ENCODE measurements around the gene REM1.
"Not testable (repeated sequence)": the region's sequence is repeated elsewhere in the genome, so short reads cannot be mapped to it uniquely, and the experiment has no call there.

REM1 gene

DNA sequence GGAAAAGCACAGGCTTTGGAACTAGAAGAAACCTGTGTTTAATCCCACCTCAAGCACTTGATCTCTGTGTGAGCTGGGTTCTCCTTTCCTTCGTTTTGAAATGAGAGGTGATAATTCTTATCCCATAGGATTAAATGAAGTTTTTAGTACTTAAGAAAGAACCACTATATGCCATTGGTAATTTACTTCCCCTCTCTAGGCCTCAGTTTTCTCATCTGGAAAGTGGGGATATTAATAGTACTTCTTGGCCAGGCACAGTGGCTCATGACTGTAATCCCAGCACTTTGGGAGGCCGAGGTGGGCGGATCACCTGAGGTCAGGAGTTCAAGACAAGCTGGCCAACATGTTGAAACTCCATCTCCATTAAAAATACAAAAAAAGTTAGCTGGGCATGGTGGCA, 14.1 kb downstream of the REM1 start:
- H3K9me3 ChIP-seq (ENCODE audit: control insufficient read depth in 1 of 2, low read length in 2 of 2), result no peaks in the 10 kb centered on the region
- no peak overlapping the region for H3K27ac ChIP-seq (ENCODE audit: low read length)
- H3K4me1 ChIP-seq (ENCODE audit: control insufficient read depth in 1 of 2, insufficient read depth in 2 of 2, low read length in 2 of 2), result peaks cover 4 to 12% of the 10 kb centered on the region in 2 donors

DNA sequence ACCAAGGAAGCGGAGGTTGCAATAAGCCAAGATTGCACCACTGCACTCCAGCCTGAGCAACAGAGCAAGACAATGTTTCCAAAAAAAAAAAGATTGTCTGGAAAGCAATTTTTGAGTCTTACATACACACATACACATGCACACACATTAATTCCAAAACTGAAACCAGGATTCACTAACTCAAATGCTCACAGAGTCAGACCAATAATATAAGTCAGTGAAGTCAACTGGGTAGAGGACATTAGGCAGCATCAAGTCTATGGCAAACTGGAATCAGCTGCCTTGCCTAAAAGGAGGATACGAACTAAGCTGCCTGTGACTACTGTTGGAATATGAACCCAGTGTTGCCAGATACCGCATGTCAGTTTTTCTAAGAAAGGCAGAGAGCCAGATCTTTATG, 15.7 kb downstream of the REM1 start:
- Histone ChIP-seq H3K4me3 (ENCODE audit: low read depth in 1 of 2, low read length in 2 of 2) (no peak overlapping the region), H3K9me3 (ENCODE audit: control insufficient read depth in 1 of 2, low read length in 2 of 2) (no peaks in the 10 kb centered on the region), H3K27ac (ENCODE audit: low read length) (no peak overlapping the region), H3K27me3 (ENCODE audit: low read depth, low read length) (no peaks in the 10 kb centered on the region), H3K4me1 (ENCODE audit: control insufficient read depth in 1 of 2, insufficient read depth in 2 of 2, low read length in 2 of 2) (peaks cover 4 to 8% of the 10 kb centered on the region in 2 donors), H3K36me3 (ENCODE audit: control insufficient read depth in 1 of 2, insufficient read depth in 2 of 2, low read length in 2 of 2) (no peaks in the 10 kb centered on the region)

More for the DNA sequence above, 14.1 kb downstream of the REM1 start:
- Histone ChIP-seq H3K27me3 (ENCODE audit: low read depth, low read length) (no peaks in the 10 kb centered on the region), H3K36me3 (ENCODE audit: control insufficient read depth in 1 of 2, insufficient read depth in 2 of 2, low read length in 2 of 2) (no peaks in the 10 kb centered on the region), H3K4me3 (ENCODE audit: low read depth in 1 of 2, low read length in 2 of 2) (no peak overlapping the region)

DNA sequence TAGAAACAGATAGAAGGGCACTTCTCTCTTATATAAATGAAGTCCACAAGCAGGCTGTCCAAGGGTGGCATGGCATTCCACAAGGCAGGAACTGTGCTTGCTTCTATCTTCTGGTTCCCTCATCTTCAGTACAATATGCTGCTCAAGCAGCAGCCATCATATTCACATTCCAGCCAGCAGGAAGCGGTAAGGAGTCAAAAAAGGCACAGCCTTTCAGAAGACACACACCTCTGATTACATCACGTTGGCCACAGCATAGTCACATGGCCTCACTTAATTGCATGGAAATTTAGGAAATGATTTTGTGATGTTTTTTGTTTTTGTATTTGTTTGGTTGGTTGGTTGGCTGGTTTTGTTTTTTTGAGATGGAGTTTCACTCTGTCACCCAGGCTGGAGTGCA, 19.0 kb downstream of the REM1 start:
- no peaks in the 10 kb centered on the region for H3K36me3 ChIP-seq (ENCODE audit: control insufficient read depth in 1 of 2, insufficient read depth in 2 of 2, low read length in 2 of 2)
- H3K4me3 ChIP-seq (ENCODE audit: low read depth in 1 of 2, low read length in 2 of 2), result no peak overlapping the region
- H3K27ac ChIP-seq (ENCODE audit: low read length), result no peak overlapping the region
- H3K27me3 ChIP-seq (ENCODE audit: low read depth, low read length), result no peaks in the 10 kb centered on the region
- H3K4me1 ChIP-seq (ENCODE audit: control insufficient read depth in 1 of 2, insufficient read depth in 2 of 2, low read length in 2 of 2), result peaks cover 0 to 17% of the 10 kb centered on the region in 2 donors
- H3K9me3 ChIP-seq (ENCODE audit: control insufficient read depth in 1 of 2, low read length in 2 of 2), result no peaks in the 10 kb centered on the region

DNA sequence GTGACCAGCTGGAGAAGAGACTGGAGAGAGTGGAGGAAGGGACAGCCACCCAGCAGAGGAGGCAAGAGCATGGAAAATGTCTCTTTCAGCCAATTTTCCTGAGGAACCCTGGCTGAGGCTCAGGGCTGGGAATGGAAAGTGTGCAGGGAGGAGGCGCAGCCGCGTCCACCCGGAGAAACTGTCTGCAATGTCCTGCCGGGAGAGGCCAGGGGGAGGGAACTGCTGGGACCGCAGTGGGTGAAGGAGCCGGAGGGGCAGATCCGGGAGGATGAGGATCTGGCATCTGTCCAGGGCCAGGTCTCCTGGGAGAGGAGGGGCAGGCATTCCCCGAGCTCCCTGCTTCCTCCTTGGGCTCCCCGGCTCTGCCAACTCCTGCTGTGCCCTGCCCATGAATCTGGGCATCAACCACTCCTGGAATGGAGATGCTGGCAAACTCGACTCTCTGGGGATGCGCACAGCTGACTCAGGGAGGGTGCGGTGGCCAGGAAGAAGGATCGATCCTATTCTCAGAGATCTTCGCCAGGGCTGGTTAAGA, 21.7 kb downstream of the REM1 start:
- peak overlapping the region; percentile 28 for H3K27ac ChIP-seq (ENCODE audit: low read length)
- no peaks in the 10 kb centered on the region for H3K27me3 ChIP-seq (ENCODE audit: low read depth, low read length)
- H3K9me3 ChIP-seq (ENCODE audit: control insufficient read depth in 1 of 2, low read length in 2 of 2), result no peaks in the 10 kb centered on the region
- H3K4me1 ChIP-seq (ENCODE audit: control insufficient read depth in 1 of 2, insufficient read depth in 2 of 2, low read length in 2 of 2), result peaks cover 0 to 17% of the 10 kb centered on the region in 2 donors
- H3K36me3 ChIP-seq (ENCODE audit: control insufficient read depth in 1 of 2, insufficient read depth in 2 of 2, low read length in 2 of 2), result no peaks in the 10 kb centered on the region
- peak overlapping the region in 1 of 2 donors; percentile 10 for H3K4me3 ChIP-seq (ENCODE audit: low read depth in 1 of 2, low read length in 2 of 2)

DNA sequence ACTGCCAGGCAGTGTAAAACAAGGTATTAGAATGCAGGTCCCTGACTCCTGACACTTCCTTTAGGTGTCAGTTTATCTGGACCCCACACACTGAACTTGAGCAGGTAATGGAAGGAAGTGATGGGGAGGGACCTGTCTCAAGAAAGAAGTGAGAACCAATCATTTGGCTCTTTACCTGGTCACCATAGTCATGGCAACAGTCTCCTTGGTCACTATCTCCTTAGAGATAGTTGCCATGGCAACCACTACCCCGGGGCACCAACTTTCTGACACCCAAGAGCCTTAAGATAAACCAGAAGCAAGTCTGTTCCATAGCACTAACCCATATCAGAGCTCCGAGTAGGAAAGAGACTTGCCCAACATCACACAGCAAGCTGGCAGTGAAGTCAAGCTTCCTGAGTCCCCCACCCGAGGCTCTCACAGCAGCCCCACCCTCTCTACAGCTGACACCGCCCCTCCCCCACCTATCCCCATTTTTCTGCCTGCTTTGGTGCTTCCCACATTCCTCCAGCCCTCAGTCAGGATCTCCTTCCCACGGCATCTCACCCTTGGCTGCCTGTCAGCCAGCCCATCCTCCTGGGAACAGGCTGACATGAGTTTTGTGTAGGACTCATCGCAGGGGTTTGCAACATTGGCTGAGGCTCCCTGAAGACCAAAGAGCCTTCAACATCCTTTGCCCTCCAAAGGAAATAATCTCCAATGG, 22.9 kb downstream of the REM1 start:
- Histone ChIP-seq H3K4me3 (ENCODE audit: low read depth in 1 of 2, low read length in 2 of 2) (no peak overlapping the region), H3K27ac (ENCODE audit: low read length) (no peak overlapping the region), H3K4me1 (ENCODE audit: control insufficient read depth in 1 of 2, insufficient read depth in 2 of 2, low read length in 2 of 2) (peaks cover 0 to 17% of the 10 kb centered on the region in 2 donors), H3K27me3 (ENCODE audit: low read depth, low read length) (no peaks in the 10 kb centered on the region), H3K9me3 (ENCODE audit: control insufficient read depth in 1 of 2, low read length in 2 of 2) (no peaks in the 10 kb centered on the region), H3K36me3 (ENCODE audit: control insufficient read depth in 1 of 2, insufficient read depth in 2 of 2, low read length in 2 of 2) (no peaks in the 10 kb centered on the region)

DNA sequence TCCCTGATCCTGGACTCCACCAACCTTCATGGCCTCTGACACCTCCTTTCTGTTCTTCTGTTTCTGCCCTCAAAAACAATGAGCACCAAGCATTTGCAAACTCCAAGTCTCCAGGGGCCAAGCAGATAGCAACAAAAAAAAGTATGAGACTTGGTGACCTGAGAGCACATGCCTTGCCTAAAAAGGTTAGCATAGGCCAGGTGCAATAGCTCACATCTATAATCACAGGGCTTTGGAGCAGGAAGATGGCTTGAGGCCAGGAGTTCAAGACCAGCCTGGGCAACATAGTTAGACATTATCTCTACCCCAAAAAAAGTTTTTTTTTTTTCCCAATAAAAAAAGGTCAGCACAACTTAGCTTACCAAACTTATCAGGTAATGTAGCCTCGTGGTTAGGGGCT, 25.4 kb downstream of the REM1 start:
- no peaks in the 10 kb centered on the region for H3K27me3 ChIP-seq (ENCODE audit: low read depth, low read length)
- no peak overlapping the region for H3K27ac ChIP-seq (ENCODE audit: low read length)
- no peak overlapping the region for H3K4me3 ChIP-seq (ENCODE audit: low read depth in 1 of 2, low read length in 2 of 2)
- peaks cover 0 to 17% of the 10 kb centered on the region in 2 donors for H3K4me1 ChIP-seq (ENCODE audit: control insufficient read depth in 1 of 2, insufficient read depth in 2 of 2, low read length in 2 of 2)
- no peaks in the 10 kb centered on the region for H3K9me3 ChIP-seq (ENCODE audit: control insufficient read depth in 1 of 2, low read length in 2 of 2)
- H3K36me3 ChIP-seq (ENCODE audit: control insufficient read depth in 1 of 2, insufficient read depth in 2 of 2, low read length in 2 of 2), result no peaks in the 10 kb centered on the region

DNA sequence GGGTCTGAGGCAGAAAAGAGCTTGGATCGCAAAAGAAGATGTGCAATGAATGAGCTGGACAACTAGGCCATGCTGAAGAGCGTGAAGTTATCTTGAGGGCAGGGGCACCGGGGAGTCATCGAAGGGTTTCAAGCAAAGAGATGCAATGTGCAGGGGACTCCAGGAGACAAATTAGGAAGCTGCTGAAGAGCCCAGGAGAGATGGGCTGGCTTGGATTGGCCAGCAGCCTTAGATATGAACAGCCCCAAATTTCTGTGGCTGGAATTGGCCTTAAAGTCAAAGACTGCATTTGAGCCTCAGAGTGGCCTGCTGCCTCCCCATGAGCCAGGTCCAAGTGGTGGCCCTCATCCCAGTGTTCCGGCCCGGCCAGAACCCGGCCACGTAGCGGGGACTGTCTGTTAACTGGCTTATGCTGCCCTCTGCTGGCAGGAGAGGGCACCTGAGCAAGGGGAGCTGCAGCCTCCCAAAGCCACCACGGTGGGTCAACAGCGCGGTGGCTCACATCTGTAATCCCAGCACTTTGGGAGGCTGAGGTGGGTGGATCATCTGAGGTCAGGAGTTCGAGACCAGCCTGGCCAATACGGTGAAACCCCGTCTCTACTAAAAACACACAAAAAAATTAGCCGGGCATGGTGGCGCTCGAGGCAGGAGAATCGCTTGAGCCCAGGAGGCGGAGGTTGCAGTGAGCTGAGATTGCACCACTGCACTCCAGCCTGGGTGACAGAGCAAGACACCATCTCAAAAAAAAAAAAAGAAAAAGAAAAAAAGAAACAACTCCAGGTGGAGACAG, 28.0 kb downstream of the REM1 start:
- H3K4me1 ChIP-seq (ENCODE audit: control insufficient read depth in 1 of 2, insufficient read depth in 2 of 2, low read length in 2 of 2); H3K9me3 ChIP-seq (ENCODE audit: control insufficient read depth in 1 of 2, low read length in 2 of 2); H3K27ac ChIP-seq (ENCODE audit: low read length); H3K36me3 ChIP-seq (ENCODE audit: control insufficient read depth in 1 of 2, insufficient read depth in 2 of 2, low read length in 2 of 2); H3K27me3 ChIP-seq (ENCODE audit: low read depth, low read length); H3K4me3 ChIP-seq (ENCODE audit: low read depth in 1 of 2, low read length in 2 of 2): not testable (repeated sequence)

DNA sequence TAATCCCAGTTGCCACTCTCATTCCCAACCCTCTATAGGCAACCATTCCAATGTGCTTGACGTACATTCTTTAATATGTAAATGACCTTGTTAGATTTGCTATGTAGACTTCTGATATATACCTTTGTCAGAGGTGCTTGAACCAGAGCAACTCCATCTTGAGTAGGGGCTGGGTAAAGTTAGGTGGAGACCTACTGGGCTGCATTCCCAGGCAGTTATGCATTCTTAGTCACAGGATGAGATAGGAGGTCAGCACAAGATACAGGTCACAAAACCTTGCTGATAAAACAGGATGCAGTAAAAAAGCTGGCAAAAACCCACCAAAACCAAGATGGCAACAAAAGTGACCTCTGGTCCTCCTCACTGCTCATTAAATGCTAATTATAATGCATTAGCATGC, 30.8 kb downstream of the REM1 start:
- Histone ChIP-seq H3K27ac (ENCODE audit: low read length) (no peak overlapping the region), H3K4me1 (ENCODE audit: control insufficient read depth in 1 of 2, insufficient read depth in 2 of 2, low read length in 2 of 2) (no peaks in the 10 kb centered on the region), H3K9me3 (ENCODE audit: control insufficient read depth in 1 of 2, low read length in 2 of 2) (peaks cover 0 to 7% of the 10 kb centered on the region in 2 donors), H3K36me3 (ENCODE audit: control insufficient read depth in 1 of 2, insufficient read depth in 2 of 2, low read length in 2 of 2) (no peaks in the 10 kb centered on the region), H3K27me3 (ENCODE audit: low read depth, low read length) (no peaks in the 10 kb centered on the region), H3K4me3 (ENCODE audit: low read depth in 1 of 2, low read length in 2 of 2) (no peak overlapping the region)

DNA sequence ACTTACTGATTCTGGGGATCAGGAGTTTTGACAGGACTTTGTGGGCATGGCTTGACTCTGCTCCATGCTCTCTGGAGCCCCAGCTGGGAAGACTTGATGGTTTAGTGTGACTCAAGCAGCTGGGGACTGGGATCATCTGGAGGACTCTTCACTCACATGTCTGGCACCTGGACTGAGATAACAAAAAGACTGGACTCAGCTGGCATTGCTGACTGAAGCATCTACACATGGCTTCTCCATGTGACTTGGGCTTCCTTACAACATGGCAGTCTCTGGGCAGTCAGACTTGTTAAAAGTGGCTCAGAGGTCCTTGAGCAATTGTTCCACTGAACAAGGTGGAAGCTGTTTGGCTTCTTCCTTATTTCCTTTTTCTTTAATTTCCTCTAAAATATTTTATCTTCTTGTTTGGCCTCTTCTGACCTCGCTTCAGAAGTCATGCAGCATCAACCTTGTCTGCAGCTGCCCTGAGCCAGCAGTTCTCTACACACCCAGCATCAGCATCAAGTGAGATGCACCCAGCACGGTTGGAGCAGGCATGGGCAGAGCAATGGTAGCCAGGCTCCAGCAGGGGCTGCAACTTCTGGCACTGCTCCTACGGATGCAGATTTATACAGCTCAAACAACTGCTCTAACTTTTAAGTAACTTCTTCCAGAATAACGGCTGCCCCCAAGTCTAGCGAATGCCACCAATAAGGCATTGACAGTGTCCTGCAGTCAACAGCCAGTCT, 33.6 kb downstream of the REM1 start:
- H3K9me3 ChIP-seq (ENCODE audit: control insufficient read depth in 1 of 2, low read length in 2 of 2), result peaks cover 0 to 7% of the 10 kb centered on the region in 2 donors
- H3K27ac ChIP-seq (ENCODE audit: low read length), result no peak overlapping the region
- peaks cover 0 to under 1% of the 10 kb centered on the region in 2 donors for H3K4me1 ChIP-seq (ENCODE audit: control insufficient read depth in 1 of 2, insufficient read depth in 2 of 2, low read length in 2 of 2)
- H3K36me3 ChIP-seq (ENCODE audit: control insufficient read depth in 1 of 2, insufficient read depth in 2 of 2, low read length in 2 of 2), result no peaks in the 10 kb centered on the region
- no peaks in the 10 kb centered on the region for H3K27me3 ChIP-seq (ENCODE audit: low read depth, low read length)
- no peak overlapping the region for H3K4me3 ChIP-seq (ENCODE audit: low read depth in 1 of 2, low read length in 2 of 2)

DNA sequence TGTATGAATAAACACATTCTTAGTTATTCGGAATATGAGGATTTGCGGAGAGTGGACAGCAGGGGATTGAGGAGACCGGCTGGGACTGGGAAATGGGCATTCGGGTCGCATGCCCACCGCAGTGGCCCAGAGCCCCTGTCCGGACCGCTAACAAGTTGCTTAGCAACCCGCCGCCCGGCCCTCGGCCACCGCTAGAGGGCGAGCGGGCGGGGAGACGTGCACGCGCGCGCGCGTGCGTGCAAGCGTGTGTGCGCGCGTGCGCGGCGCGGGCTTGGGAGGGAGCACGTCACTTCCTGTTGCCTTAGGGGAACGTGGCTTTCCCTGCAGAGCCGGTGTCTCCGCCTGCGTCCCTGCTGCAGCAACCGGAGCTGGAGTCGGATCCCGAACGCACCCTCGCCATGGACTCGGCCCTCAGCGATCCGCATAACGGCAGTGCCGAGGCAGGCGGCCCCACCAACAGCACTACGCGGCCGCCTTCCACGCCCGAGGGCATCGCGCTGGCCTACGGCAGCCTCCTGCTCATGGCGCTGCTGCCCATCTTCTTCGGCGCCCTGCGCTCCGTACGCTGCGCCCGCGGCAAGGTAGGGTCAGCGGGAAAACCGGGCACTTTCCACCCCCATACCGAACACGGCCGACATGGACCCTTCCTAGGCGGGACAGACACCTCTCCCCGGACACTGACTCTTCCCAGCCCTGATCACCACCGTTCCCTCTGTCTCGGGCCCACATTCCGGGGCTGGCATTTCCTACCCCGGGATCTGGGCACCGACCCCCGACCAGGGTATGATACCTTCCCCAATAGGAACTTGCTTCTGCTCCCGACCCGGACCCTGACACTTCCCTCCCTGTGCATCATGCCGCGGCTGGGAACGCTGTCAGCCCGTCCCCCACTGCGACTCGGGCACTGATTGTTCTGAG, 39.3 kb downstream of the REM1 start, which contains the start of gene HM13:
Gene HM13, plus strand, starts transcription at position 289 of the 918 bp plus-strand sequence. Its CDS starts 110 bp downstream, at position 399.
- H3K27me3 ChIP-seq (ENCODE audit: low read depth, low read length), result no peaks in the 10 kb centered on the region
- H3K4me1 ChIP-seq (ENCODE audit: control insufficient read depth in 1 of 2, insufficient read depth in 2 of 2, low read length in 2 of 2), result peaks cover 22 to 31% of the 10 kb centered on the region in 2 donors
- peak within 1 kb of the TSS; percentile 90 to 97 for H3K4me3 ChIP-seq (ENCODE audit: low read depth in 1 of 2, low read length in 2 of 2)
- H3K9me3 ChIP-seq (ENCODE audit: control insufficient read depth in 1 of 2, low read length in 2 of 2), result no peaks in the 10 kb centered on the region
- peak within 1 kb of the TSS; percentile 86 for H3K27ac ChIP-seq (ENCODE audit: low read length)
- no peaks in the 10 kb centered on the region for H3K36me3 ChIP-seq (ENCODE audit: control insufficient read depth in 1 of 2, insufficient read depth in 2 of 2, low read length in 2 of 2)

All from muscle layer of duodenum (tissue), 2 donors.